ENCODE data around the gene DMAC2L.
"Not testable (repeated sequence)": the region's sequence is repeated elsewhere in the genome, so short reads cannot be mapped to it uniquely, and the experiment has no call there.

DMAC2L gene

GRCh38 chr14:50362764-50363713 lies 50.9 kb downstream of the DMAC2L start:
- FAIRE-seq (no peak), DNase-seq (ENCODE audit: insufficient read length, low spot score) (no peak)
- TF ChIP-seq CTCF (IDR thresholded peaks at IDR 0.05; ENCODE audit: insufficient read depth, missing control alignments), result no peak

DNA sequence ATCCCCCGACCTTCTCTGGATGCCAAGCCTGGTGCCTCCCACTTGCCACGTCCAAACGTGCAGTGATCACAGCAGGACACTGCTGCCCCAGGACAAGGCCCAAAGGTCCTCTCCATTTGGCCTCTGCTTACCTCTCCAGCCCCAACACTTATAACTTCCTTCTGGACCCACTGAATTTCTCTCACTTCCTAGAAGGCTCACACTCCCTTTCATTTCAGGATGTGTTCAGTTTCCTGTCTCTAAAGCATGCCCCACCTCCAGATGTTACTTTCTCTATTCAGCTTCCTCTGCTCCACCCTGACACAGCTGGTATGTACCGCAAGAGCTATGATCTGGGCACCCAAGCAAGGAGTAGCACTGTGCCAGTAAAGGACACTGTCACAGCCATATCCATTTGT lies 51.6 kb downstream of the DMAC2L start:
- DNase-seq (ENCODE audit: insufficient read length, low spot score) (no peak), FAIRE-seq (no peak)
- no peak for TF ChIP-seq CTCF (IDR thresholded peaks at IDR 0.05; ENCODE audit: insufficient read depth, missing control alignments)

- TF ChIP-seq CTCF (IDR thresholded peaks at IDR 0.05; ENCODE audit: insufficient read depth, missing control alignments), result no peak
- FAIRE-seq (no peak), DNase-seq (ENCODE audit: insufficient read length, low spot score) (no peak)
These were observed 52.7 kb downstream of the DMAC2L start for GRCh38 chr14:50364792-50365191.

- DNase-seq (ENCODE audit: insufficient read length, low spot score); FAIRE-seq: not testable (repeated sequence)
These were observed 53.4 kb downstream of the DMAC2L start for GRCh38 chr14:50365572-50365971.

DNA sequence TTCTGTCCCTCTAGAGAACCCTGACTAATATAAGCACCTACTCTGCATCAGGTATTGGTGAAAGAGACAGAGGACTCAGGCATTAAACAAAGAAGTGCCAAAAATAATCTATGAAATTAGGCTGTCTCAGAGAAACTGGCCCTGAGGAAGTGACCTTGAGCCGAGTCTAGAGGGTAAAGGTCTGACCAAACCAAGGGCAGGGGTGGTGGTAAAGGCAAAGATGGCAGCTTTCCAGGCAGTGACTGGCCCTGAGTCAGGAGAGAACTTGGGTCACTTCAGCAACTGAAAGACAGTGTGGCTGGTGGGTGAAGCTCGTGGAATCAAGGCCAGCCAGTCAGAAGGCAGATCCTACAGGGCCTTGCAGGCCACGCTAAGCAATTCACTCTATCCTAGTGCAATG lies 54.0 kb downstream of the DMAC2L start:
- no peak for FAIRE-seq
- TF ChIP-seq CTCF (IDR thresholded peaks at IDR 0.05; ENCODE audit: insufficient read depth, missing control alignments), result no peak
- DNase-seq (ENCODE audit: insufficient read length, low spot score), result no peak

DNA sequence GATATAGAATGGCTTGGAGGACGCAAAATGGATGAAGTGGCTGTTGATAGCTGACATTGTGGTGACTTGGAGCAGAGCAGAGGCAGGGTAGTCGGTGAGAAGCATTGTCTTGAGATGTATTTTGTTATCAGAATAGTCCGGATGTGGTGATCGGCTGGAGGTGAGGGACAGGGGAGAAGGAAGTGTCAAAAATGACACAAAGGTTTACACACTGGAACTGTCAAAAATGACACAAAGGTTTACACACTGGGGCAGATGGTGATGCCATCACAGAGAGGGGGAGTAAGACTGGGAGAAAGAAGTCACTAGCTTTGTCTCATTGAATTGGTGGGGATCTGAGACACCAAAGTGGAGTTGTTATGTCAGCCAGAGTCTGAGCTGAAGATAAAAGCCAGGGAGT lies 54.5 kb downstream of the DMAC2L start:
- no peak for TF ChIP-seq CTCF (IDR thresholded peaks at IDR 0.05; ENCODE audit: insufficient read depth, missing control alignments)
- DNase-seq (ENCODE audit: insufficient read length, low spot score), result no peak
- FAIRE-seq, result no peak

- no peak for DNase-seq (ENCODE audit: insufficient read length, low spot score)
- FAIRE-seq, result no peak
- TF ChIP-seq CTCF (IDR thresholded peaks at IDR 0.05; ENCODE audit: insufficient read depth, missing control alignments), result no peak
These were observed 59.4 kb downstream of the DMAC2L start for GRCh38 chr14:50371546-50371945.

Data from D721Med (cell line).